Trophoblast cell (in vitro differentiated cells and primary cell): ENCODE data around the gene FERMT2.
A peak's percentile ranks its signal among the peaks of the same experiment; 100 is the strongest.

Experiments
- DNase-seq, 2 donors: peaks; one replicate each; pipeline ENCODE4 v3.0.0-alpha.2; 2016
- H2AFZ ChIP-seq: 2 replicates; pipeline ENCODE4 v1.6.1; 2013; ENCODE audit warnings: low read length, moderate library complexity, mild to moderate bottlenecking; ENCODE audit not compliant: insufficient read depth, poor library complexity
- H2AK5ac ChIP-seq: 2 replicates; pipeline ENCODE4 v1.6.1; 2013; ENCODE audit warnings: mild to moderate bottlenecking, low read length
- H2BK120ac ChIP-seq: 2 replicates; pipeline ENCODE4 v1.6.1; 2013; ENCODE audit warnings: low read length, mild to moderate bottlenecking, moderate library complexity; ENCODE audit not compliant: insufficient read depth, poor library complexity
- H2BK12ac ChIP-seq: 2 replicates; pipeline ENCODE4 v1.6.1; 2013; ENCODE audit warnings: mild to moderate bottlenecking, low read length, moderate library complexity
- H2BK5ac ChIP-seq: 2 replicates; pipeline ENCODE4 v1.6.1; 2013; ENCODE audit warnings: low read length, low read depth, moderate library complexity, mild to moderate bottlenecking; ENCODE audit not compliant: poor library complexity
- H3K14ac ChIP-seq: 2 replicates; pipeline ENCODE4 v1.6.1; 2013; ENCODE audit warnings: mild to moderate bottlenecking, low read length
- H3K18ac ChIP-seq: 2 replicates; pipeline ENCODE4 v1.6.1; 2013; ENCODE audit warnings: mild to moderate bottlenecking, low read length
- H3K23ac ChIP-seq: 2 replicates; pipeline ENCODE4 v1.6.1; 2013; ENCODE audit warnings: low read length
- H3K27ac ChIP-seq: 2 replicates; pipeline ENCODE4 v1.5.1; 2013; ENCODE audit warnings: low read depth, mild to moderate bottlenecking, inconsistent platforms, low read length, moderate library complexity
- H3K27me3 ChIP-seq: 2 replicates; pipeline ENCODE4 v1.6.1; 2013; ENCODE audit warnings: inconsistent platforms, mild to moderate bottlenecking, low read length, moderate library complexity; ENCODE audit not compliant: insufficient read depth
- H3K36me3 ChIP-seq, 2 experiments: 1 replicate in 1 of 2; 2 replicates in 1 of 2; pipeline ENCODE4 v1.6.1; 2013; ENCODE audit warnings: low read length in 2 of 2, mild to moderate bottlenecking in 2 of 2, moderate library complexity in 1 of 2; ENCODE audit not compliant: insufficient read depth in 2 of 2, control insufficient read depth in 1 of 2
- H3K4ac ChIP-seq: 2 replicates; pipeline ENCODE4 v1.6.1; 2013; ENCODE audit warnings: low read depth, mild to moderate bottlenecking, low read length, moderate library complexity
- H3K4me1 ChIP-seq, 2 experiments: 1 replicate in 1 of 2; 2 replicates in 1 of 2; pipeline ENCODE4 v1.6.1; 2013; ENCODE audit warnings: low read length in 2 of 2, mild to moderate bottlenecking in 2 of 2, moderate library complexity in 1 of 2; ENCODE audit not compliant: insufficient read depth in 2 of 2, control insufficient read depth in 1 of 2
- H3K4me2 ChIP-seq: 2 replicates; pipeline ENCODE4 v1.6.1; 2013; ENCODE audit warnings: inconsistent platforms, mild to moderate bottlenecking, low read length, moderate library complexity
- H3K4me3 ChIP-seq: 2 replicates; pipeline ENCODE4 v1.5.1; 2013; ENCODE audit warnings: mild to moderate bottlenecking, low read depth, low read length, inconsistent platforms
- H3K79me1 ChIP-seq: one replicate; pipeline ENCODE4 v1.6.1; 2013; ENCODE audit warnings: low read length
- H3K79me2 ChIP-seq: 2 replicates; pipeline ENCODE4 v1.6.1; 2013; ENCODE audit warnings: low read length, mild to moderate bottlenecking; ENCODE audit not compliant: control insufficient read depth, insufficient read depth, poor library complexity
- H3K9ac ChIP-seq: 2 replicates; pipeline ENCODE4 v1.6.1; 2013; ENCODE audit warnings: mild to moderate bottlenecking, low read length
- H3K9me3 ChIP-seq: 2 replicates; pipeline ENCODE4 v1.6.1; 2013; ENCODE audit warnings: low read depth, mild to moderate bottlenecking, control low read depth, inconsistent platforms, low read length; ENCODE audit not compliant: insufficient read depth
- H4K12ac ChIP-seq: 2 replicates; pipeline ENCODE4 v1.6.1; 2013; ENCODE audit warnings: low read depth, mild to moderate bottlenecking, low read length, moderate library complexity
- H4K8ac ChIP-seq: 2 replicates; pipeline ENCODE4 v1.6.1; 2013; ENCODE audit warnings: low read depth, mild to moderate bottlenecking, low read length, moderate library complexity
- H4K91ac ChIP-seq: one replicate; pipeline ENCODE4 v1.6.1; 2013; ENCODE audit warnings: low read depth, mild to moderate bottlenecking, low read length, moderate library complexity
- WGBS: extraction: QIAGEN DNeasy Blood & Tissue Kit; methylation state at CpG from one replicate; pipeline ENCODE4 v1.1.7; 2013; ENCODE audit warnings: missing lambda C conversion rate; ENCODE audit not compliant: insufficient read length, insufficient coverage; ENCODE audit errors: extremely low coverage; 5-methylcytosine and 5-hydroxymethylcytosine counted together

FERMT2 gene

DNA sequence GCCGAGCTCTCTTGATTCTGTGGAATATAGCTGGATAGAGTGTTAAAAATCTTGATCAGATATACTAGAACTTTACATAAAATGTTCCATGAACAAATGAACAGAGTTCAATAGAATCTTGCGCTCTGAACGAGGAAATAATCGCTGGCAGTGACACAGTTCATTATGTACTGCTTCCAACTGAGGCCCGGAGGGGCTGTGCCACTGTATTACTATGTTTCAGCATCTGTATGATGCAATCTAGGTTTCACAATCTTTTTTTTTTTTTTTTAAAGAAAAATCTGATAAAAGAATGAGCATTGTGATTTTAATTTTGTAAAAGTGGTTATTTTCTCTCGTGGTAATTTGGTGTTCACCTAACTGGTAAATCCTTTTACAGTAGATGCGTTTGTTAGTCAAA, 77.2 kb downstream of the FERMT2 start:
- no peaks in the 10 kb centered on the region for H3K27me3 ChIP-seq
- H3K4ac ChIP-seq: no peak overlapping the region
- H3K18ac ChIP-seq: no peak overlapping the region
- DNase-seq: peak; percentile 53 to 78
- no CpG with 5 or more reads among the region's 7 CpGs for WGBS
- peaks cover 8% of the 10 kb centered on the region for H3K79me1 ChIP-seq
- no peak overlapping the region for H2BK120ac ChIP-seq
- H2AK5ac ChIP-seq: no peak overlapping the region
- H4K8ac ChIP-seq: no peak overlapping the region
- H4K12ac ChIP-seq: no peak overlapping the region
- no peak overlapping the region for H3K4me2 ChIP-seq
- H3K14ac ChIP-seq: no peak overlapping the region
- no peak overlapping the region for H2BK12ac ChIP-seq
- H3K4me3 ChIP-seq: no peak overlapping the region
- H2BK5ac ChIP-seq: no peak overlapping the region
- H3K9ac ChIP-seq: no peak overlapping the region
- no peak overlapping the region for H3K27ac ChIP-seq
- no peak overlapping the region for H2AFZ ChIP-seq
- peaks cover 6 to 18% of the 10 kb centered on the region in 2 experiments for H3K4me1 ChIP-seq
- no peaks in the 10 kb centered on the region for H3K79me2 ChIP-seq
- H3K36me3 ChIP-seq: peaks cover 12 to 26% of the 10 kb centered on the region in 2 experiments
- no peak overlapping the region for H4K91ac ChIP-seq
- no peak overlapping the region for H3K23ac ChIP-seq
- H3K9me3 ChIP-seq: no peaks in the 10 kb centered on the region

DNA sequence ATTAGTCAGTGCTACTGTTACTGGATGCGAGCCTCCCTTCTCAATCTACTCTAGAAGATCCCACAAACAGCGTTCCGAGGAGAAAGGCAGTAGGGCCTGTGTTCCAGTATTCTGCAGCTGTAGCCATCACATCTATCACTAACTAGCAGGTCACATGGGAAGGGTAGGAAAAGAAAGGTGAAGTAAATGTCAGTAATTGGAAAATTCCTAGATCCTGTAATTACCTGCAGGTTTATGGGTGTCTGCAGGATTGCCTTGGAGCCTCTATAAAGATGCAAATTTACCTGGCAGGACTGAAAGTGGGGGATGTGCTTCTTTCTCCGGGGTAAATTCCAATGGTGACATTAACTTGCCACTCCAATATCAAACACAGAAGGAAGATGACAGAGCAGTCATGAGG, 77.8 kb downstream of the FERMT2 start:
- no peaks in the 10 kb centered on the region for H3K27me3 ChIP-seq
- no peak overlapping the region for H2BK120ac ChIP-seq
- H2BK5ac ChIP-seq: no peak overlapping the region
- peaks cover 6 to 18% of the 10 kb centered on the region in 2 experiments for H3K4me1 ChIP-seq
- H2AK5ac ChIP-seq: no peak overlapping the region
- no CpG with 5 or more reads among the region's 4 CpGs for WGBS
- H2BK12ac ChIP-seq: no peak overlapping the region
- H4K12ac ChIP-seq: no peak overlapping the region
- no peak for DNase-seq
- no peak overlapping the region for H3K4me2 ChIP-seq
- no peak overlapping the region for H3K9ac ChIP-seq
- no peak overlapping the region for H3K18ac ChIP-seq
- H2AFZ ChIP-seq: no peak overlapping the region
- no peak overlapping the region for H3K4me3 ChIP-seq
- no peaks in the 10 kb centered on the region for H3K79me2 ChIP-seq
- no peak overlapping the region for H3K14ac ChIP-seq
- H3K9me3 ChIP-seq: no peaks in the 10 kb centered on the region
- H3K27ac ChIP-seq: no peak overlapping the region
- H4K91ac ChIP-seq: no peak overlapping the region
- H3K23ac ChIP-seq: no peak overlapping the region
- peaks cover 8% of the 10 kb centered on the region for H3K79me1 ChIP-seq
- H4K8ac ChIP-seq: no peak overlapping the region
- peaks cover 14 to 28% of the 10 kb centered on the region in 2 experiments for H3K36me3 ChIP-seq
- H3K4ac ChIP-seq: no peak overlapping the region

DNA sequence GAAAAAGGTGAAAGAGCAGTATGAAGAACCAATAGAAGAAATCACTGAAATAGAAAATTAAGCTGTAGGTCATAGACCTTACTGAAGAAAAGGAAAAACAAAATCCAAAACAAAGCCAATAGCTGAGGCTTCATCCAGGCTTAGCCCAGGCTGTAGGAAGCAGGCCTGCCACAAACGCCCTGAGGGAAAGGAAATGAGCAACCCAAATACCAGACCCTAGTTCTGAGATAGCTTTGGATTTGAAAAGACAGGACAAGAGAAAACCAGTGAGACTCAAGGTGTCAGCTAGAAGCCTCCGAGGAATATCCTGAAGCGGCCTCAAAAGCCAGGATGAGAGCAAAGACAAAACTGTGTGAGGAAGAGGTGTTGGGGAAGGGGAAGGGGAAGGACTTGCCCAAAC, 79.2 kb downstream of the FERMT2 start:
- no peak overlapping the region for H4K91ac ChIP-seq
- no peaks in the 10 kb centered on the region for H3K27me3 ChIP-seq
- H3K4me1 ChIP-seq: peaks cover 6 to 16% of the 10 kb centered on the region in 2 experiments
- H3K27ac ChIP-seq: peak overlapping the region; percentile 54
- peak overlapping the region; percentile 25 for H2BK5ac ChIP-seq
- peak in 1 of 2 donors; percentile 38 for DNase-seq
- H3K9ac ChIP-seq: no peak overlapping the region
- H3K4ac ChIP-seq: no peak overlapping the region
- H2BK120ac ChIP-seq: peak overlapping the region; percentile 30
- no peak overlapping the region for H3K4me3 ChIP-seq
- no peak overlapping the region for H2AK5ac ChIP-seq
- H4K12ac ChIP-seq: no peak overlapping the region
- no peaks in the 10 kb centered on the region for H3K79me2 ChIP-seq
- H3K23ac ChIP-seq: no peak overlapping the region
- no peak overlapping the region for H3K14ac ChIP-seq
- H3K18ac ChIP-seq: peak overlapping the region; percentile 29
- H3K9me3 ChIP-seq: no peaks in the 10 kb centered on the region
- no peak overlapping the region for H2AFZ ChIP-seq
- H3K4me2 ChIP-seq: peak overlapping the region; percentile 16
- WGBS: no CpG with 5 or more reads among the region's 3 CpGs
- H2BK12ac ChIP-seq: peak overlapping the region; percentile 59
- peaks cover 6% of the 10 kb centered on the region for H3K79me1 ChIP-seq
- H4K8ac ChIP-seq: peak overlapping the region; percentile 46
- peaks cover 14 to 27% of the 10 kb centered on the region in 2 experiments for H3K36me3 ChIP-seq

DNA sequence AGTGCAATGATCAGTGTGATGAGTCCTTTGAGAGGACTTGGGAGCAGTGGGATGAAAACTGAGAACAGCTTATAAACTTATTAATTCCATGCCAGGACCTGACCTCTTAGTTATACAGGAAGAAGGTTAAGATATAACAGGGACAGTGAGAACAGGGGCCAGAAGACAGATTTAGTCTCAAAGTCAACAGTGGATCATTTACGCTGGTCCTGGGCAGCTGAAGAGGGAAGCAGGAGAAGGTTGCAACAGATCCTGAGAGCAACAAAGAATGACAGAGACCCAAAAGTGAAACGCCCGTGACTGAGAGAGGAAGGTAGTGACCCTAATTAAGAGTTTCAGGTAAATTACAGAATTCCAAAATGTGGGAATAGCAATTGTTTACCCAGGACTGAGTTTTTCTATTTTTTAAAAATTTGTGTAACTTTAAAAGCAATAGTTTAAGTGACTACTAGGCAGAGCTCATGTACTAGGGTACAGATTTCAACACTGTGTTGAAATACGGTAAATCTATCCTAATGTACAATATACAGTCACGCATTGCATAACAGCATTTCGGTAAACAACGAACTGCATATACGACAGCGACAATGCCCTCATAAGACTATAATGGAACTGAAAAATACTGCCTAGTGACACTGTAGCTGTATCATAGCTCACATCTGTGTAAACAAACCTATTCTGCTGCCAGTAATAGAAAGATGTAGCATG, 81.8 kb downstream of the FERMT2 start:
- no peak for DNase-seq
- Histone ChIP-seq H3K4ac (no peak overlapping the region), H4K91ac (no peak overlapping the region), H3K18ac (no peak overlapping the region), H3K79me2 (no peaks in the 10 kb centered on the region), H2BK12ac (no peak overlapping the region), H2AFZ (no peak overlapping the region), H3K4me2 (no peak overlapping the region), H3K36me3 (peaks cover 15 to 32% of the 10 kb centered on the region in 2 experiments), H3K4me1 (peaks cover 6 to 16% of the 10 kb centered on the region in 2 experiments), H4K12ac (no peak overlapping the region), H2BK120ac (no peak overlapping the region), H3K9ac (no peak overlapping the region), H3K27me3 (no peaks in the 10 kb centered on the region), H3K4me3 (no peak overlapping the region), H3K27ac (no peak overlapping the region), H2BK5ac (no peak overlapping the region), H3K79me1 (peaks cover 6% of the 10 kb centered on the region), H2AK5ac (no peak overlapping the region), H3K23ac (no peak overlapping the region), H3K9me3 (no peaks in the 10 kb centered on the region), H4K8ac (no peak overlapping the region), H3K14ac (no peak overlapping the region)
- WGBS: no CpG with 5 or more reads among the region's 9 CpGs
